ENCODE results near the gene KCNJ4.

DNA sequence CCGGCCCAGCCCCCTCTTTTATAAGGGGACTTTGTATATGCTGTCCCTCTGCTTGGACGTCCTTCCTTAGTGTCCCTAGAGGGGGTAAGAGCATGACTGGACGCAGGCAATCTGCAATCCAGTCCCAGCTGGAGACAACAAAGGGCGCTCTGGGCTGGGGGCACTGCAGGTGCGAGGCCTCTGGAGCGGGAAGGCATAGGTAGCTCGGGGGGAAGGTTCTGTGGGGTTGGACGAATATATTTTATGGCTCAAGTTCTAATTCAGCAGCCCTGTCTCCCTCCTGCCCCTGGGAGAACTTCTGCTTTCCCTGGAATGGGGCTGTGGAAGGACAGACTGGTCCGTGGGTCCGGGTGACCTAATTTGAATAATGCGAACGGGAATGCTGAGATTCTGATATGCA, 40.0 kb downstream of the KCNJ4 start:
- TF ChIP-seq, protein P1, sequence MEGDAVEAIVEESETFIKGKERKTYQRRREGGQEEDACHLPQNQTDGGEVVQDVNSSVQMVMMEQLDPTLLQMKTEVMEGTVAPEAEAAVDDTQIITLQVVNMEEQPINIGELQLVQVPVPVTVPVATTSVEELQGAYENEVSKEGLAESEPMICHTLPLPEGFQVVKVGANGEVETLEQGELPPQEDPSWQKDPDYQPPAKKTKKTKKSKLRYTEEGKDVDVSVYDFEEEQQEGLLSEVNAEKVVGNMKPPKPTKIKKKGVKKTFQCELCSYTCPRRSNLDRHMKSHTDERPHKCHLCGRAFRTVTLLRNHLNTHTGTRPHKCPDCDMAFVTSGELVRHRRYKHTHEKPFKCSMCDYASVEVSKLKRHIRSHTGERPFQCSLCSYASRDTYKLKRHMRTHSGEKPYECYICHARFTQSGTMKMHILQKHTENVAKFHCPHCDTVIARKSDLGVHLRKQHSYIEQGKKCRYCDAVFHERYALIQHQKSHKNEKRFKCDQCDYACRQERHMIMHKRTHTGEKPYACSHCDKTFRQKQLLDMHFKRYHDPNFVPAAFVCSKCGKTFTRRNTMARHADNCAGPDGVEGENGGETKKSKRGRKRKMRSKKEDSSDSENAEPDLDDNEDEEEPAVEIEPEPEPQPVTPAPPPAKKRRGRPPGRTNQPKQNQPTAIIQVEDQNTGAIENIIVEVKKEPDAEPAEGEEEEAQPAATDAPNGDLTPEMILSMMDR (IDR thresholded peaks at IDR 0.05): no peak
- TF ChIP-seq POLR2A (IDR thresholded peaks at IDR 0.05) (no peak), EP300 (IDR thresholded peaks at IDR 0.05; ENCODE audit: low read depth) (no peak), POLR2AphosphoS5 (IDR thresholded peaks at IDR 0.05) (no peak)
